ENCODE results near the gene MYBBP1A. TPM values are rescaled to one million over a fixed set of nuclear protein-coding genes. Genes with fewer than 3 reads are reported as not detected.

The MYBBP1A gene
- total RNA-seq, 6 experiments from 2014 or later = 65.9 to 80.8 (median 71.8) TPM

DNA sequence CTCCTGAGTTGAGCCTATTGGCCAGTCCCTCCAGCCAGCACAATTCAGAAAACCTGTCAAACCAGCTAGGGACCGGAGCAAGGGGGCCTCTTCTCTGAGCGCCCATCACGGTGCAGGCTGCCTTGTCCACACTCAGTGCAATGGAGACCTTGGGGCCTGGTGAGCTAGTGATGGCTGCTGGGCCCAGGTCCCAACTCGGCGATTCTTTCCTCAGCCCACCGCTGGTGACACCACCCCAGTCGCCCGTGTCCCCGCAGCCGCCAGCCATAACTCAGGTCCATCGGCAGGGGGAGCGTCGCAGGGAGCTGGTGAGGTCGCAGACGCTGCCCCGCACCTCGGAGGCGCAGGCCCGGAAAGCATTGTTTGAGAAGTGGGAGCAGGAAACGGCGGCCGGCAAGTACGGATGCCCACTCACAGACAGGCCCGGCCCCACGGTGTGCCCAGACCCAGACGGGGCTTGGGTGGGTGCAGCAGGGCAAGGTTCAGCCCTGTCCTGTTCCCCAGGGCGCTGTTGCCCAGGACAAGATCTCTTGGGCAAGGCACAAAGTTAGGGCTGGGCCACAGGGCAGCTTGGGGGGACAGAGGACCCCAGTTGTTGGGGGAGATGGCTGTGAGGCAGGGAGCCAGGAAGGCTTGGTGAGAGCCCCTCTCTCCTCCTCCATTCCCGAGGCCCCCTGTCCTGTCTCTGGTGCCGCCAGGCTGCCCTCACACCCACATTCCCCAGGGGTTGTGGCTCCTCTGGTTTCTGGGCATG is 39.9 kb upstream of the MYBBP1A start:
- Mint-ChIP-seq H3K4me3 (no peak overlapping the region), H3K27ac (no peak overlapping the region), H3K4me1 (ENCODE audit: low read depth) (no peaks in the 10 kb centered on the region), H3K27me3 (ENCODE audit: insufficient read depth) (peaks cover 49% of the 10 kb centered on the region), H3K9me3 (no peaks in the 10 kb centered on the region), H3K36me3 (ENCODE audit: low read depth) (no peaks in the 10 kb centered on the region)
- no peak for DNase-seq
- TF ChIP-seq, protein P1, sequence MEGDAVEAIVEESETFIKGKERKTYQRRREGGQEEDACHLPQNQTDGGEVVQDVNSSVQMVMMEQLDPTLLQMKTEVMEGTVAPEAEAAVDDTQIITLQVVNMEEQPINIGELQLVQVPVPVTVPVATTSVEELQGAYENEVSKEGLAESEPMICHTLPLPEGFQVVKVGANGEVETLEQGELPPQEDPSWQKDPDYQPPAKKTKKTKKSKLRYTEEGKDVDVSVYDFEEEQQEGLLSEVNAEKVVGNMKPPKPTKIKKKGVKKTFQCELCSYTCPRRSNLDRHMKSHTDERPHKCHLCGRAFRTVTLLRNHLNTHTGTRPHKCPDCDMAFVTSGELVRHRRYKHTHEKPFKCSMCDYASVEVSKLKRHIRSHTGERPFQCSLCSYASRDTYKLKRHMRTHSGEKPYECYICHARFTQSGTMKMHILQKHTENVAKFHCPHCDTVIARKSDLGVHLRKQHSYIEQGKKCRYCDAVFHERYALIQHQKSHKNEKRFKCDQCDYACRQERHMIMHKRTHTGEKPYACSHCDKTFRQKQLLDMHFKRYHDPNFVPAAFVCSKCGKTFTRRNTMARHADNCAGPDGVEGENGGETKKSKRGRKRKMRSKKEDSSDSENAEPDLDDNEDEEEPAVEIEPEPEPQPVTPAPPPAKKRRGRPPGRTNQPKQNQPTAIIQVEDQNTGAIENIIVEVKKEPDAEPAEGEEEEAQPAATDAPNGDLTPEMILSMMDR (IDR thresholded peaks at IDR 0.05) = no peak; the same call in 1 of the 2 replicates

DNA sequence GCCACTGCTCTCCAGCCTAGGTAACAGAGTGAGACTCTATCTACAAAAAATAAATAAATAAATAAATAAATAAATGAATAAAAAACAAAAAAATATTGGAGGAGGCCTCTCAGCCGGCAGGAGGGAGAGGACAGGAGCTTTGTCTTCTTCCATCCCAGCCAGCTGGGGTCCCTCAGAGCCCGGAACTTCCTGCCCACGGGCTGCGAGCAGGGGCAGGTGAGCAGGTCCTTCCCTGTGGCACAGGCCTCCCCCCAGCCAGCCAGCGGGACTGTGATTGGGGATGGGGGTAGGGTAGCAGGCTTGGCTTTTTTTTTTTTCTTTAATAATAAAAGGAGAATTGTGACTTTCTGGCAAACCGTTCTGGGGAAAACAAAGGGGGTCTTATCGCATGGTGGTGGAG is 39.2 kb upstream of the MYBBP1A start:
- Mint-ChIP-seq H3K4me3 (no peak overlapping the region), H3K9me3 (no peaks in the 10 kb centered on the region), H3K27ac (no peak overlapping the region), H3K36me3 (ENCODE audit: low read depth) (no peaks in the 10 kb centered on the region), H3K4me1 (ENCODE audit: low read depth) (no peaks in the 10 kb centered on the region), H3K27me3 (ENCODE audit: insufficient read depth) (peaks cover 44% of the 10 kb centered on the region)
- TF ChIP-seq, protein P1 (IDR thresholded peaks at IDR 0.05) = no peak
- DNase-seq = no peak

DNA sequence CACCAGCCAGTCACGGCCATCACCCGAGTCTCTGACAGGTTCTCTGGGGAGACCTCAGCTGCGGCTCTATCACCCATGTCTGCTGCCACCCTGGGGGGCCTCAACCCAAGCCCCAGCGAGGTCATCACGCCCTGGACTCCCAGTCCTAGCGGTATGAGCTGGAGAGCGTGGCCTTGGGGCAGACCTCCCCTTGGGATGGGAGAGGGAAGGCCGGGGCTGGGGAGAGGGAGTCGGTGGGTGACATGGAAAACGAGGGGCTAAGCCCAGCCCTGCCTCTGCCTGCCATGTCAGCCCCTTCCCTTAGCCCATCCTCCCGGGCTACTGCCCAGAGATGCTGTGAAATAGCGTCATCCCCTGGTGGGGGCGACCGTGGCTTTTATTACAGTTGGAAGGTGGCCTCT is 37.8 kb upstream of the MYBBP1A start:
- TF ChIP-seq, protein P1 (IDR thresholded peaks at IDR 0.05) = no peak
- Mint-ChIP-seq H3K27ac (no peak overlapping the region), H3K9me3 (no peaks in the 10 kb centered on the region), H3K36me3 (ENCODE audit: low read depth) (no peaks in the 10 kb centered on the region), H3K4me3 (no peak overlapping the region), H3K4me1 (ENCODE audit: low read depth) (no peaks in the 10 kb centered on the region), H3K27me3 (ENCODE audit: insufficient read depth) (peaks cover 38% of the 10 kb centered on the region)
- no peak for DNase-seq

DNA sequence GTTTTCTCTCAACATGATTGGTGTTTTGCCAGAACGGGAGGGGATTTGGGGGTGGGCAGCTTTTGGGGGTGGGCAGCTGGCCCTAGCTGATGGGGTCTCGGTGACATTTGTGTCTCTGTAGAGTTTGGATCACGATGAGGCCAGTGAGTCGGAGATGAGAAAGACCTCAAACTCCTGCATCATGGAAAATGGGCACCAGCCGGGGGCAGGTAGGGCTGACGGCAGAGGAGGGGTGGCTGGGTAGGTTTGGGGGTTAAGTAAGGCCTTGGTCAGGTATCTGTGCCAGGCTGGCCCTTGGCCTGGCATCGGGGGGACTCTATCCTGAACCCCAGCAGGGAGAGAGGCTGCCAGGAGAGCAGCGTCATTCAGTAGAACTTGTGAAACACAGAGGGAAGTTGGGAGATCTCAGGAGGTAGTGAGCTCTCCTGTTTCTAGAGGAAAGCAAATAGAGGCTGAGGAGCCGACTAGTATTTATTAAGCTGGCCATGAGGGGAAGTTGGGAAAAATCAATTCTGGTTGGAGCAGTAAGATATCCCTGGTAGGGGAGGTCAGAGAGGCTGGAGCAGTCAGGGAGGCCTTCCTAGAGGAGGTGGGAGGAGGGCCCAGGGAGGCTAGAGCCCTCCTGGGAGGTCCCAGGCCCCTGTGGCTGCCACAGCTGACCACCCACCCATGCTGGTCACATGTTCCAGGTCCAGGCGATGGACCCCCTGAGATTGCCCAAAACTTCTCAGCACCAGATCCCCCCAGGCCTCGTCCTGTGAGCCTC is 37.2 kb upstream of the MYBBP1A start:
- Mint-ChIP-seq H3K27ac (no peak overlapping the region), H3K27me3 (ENCODE audit: insufficient read depth) (peaks cover 35% of the 10 kb centered on the region), H3K4me1 (ENCODE audit: low read depth) (no peaks in the 10 kb centered on the region), H3K4me3 (no peak overlapping the region), H3K36me3 (ENCODE audit: low read depth) (no peaks in the 10 kb centered on the region), H3K9me3 (no peaks in the 10 kb centered on the region)
- DNase-seq = no peak
- TF ChIP-seq, protein P1 (IDR thresholded peaks at IDR 0.05) = no peak

DNA sequence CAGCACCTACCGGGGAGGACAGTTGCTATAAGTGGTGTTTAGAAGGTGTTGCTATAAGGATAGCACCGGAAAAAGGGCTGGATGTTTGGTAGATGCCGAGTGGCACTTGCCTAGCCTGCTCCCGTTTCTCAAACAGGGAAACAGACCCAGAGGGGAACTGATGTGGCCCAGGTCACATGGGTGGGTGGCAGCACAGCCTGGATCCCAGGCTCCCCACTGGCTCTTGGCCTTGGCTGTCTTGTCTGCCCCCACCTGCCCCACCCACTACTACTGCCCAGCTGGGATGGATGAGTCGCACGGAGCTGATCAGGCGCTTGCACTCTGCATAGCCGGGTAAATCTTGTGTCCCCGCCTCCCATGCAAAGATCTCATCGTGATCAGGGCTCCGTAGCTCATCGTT is 36.3 kb upstream of the MYBBP1A start:
- TF ChIP-seq, protein P1 (IDR thresholded peaks at IDR 0.05) = no peak
- Mint-ChIP-seq H3K27ac (no peak overlapping the region), H3K36me3 (ENCODE audit: low read depth) (no peaks in the 10 kb centered on the region), H3K4me3 (no peak overlapping the region), H3K27me3 (ENCODE audit: insufficient read depth) (peaks cover 43% of the 10 kb centered on the region), H3K9me3 (no peaks in the 10 kb centered on the region), H3K4me1 (ENCODE audit: low read depth) (no peaks in the 10 kb centered on the region)
- peak; percentile 8 for DNase-seq

All from HFFc6 (cell line).